HepG2 (cell line): ENCODE data around the gene DRC3. TPM values are rescaled to one million over a fixed set of nuclear protein-coding genes. Genes with fewer than 3 reads are reported as not detected.

Experiments used
- AKAP8 ChIP-seq: sonication (generic); formaldehyde crosslinking; IDR thresholded peaks from 2 replicates; pipeline ENCODE4 v1.5.1; 2020; ENCODE audit warnings: mild to moderate bottlenecking, missing genetic modification reagents
- ATF2 ChIP-seq: sonication (generic); formaldehyde crosslinking; IDR thresholded peaks from 2 replicates; pipeline ENCODE4 v1.4.0; 2020; ENCODE audit warnings: missing genetic modification reagents
- EEA1 ChIP-seq: sonication (generic); formaldehyde crosslinking; IDR thresholded peaks from 2 replicates; pipeline ENCODE4 v1.5.1; 2020; ENCODE audit warnings: mild to moderate bottlenecking, missing genetic modification reagents, borderline replicate concordance
- EED ChIP-seq: sonication (generic); formaldehyde crosslinking; IDR thresholded peaks from 2 replicates; pipeline ENCODE4 v1.5.0; 2020; ENCODE audit warnings: mild to moderate bottlenecking, missing genetic modification reagents
- FOXC1 ChIP-seq: sonication (generic); formaldehyde crosslinking; IDR thresholded peaks from 2 replicates; pipeline ENCODE4 v1.8.0; 2022; ENCODE audit warnings: mild to moderate bottlenecking, missing genetic modification reagents, borderline replicate concordance
- MEIS1 ChIP-seq: sonication (generic); formaldehyde crosslinking; IDR thresholded peaks from 2 replicates; pipeline ENCODE4 v1.9.0; 2021; ENCODE audit warnings: mild to moderate bottlenecking, missing genetic modification reagents, moderate library complexity, borderline replicate concordance
- NFAT5 ChIP-seq: sonication (generic); formaldehyde crosslinking; IDR thresholded peaks from 2 replicates; pipeline ENCODE4 v1.4.0; 2020; ENCODE audit warnings: missing genetic modification reagents
- SOX13 ChIP-seq, 3 experiments: fragments of 450-650 bp in 1 of 3; sonication (generic) in 1 of 3; formaldehyde crosslinking in 1 of 3; IDR thresholded peaks in 2 of 3; conservative IDR thresholded peaks in 1 of 3; 2 replicates each; pipeline versions ENCODE4 v1.5.0 to v1.6.1; 2016 to 2020; ENCODE audit warnings: antibody characterized with exemption in 1 of 3, mild to moderate bottlenecking in 1 of 3, missing compliant biosample characterization in 1 of 3, missing genetic modification reagents in 1 of 3, moderate library complexity in 1 of 3
- THAP7 ChIP-seq: sonication (generic); formaldehyde crosslinking; IDR thresholded peaks from 2 replicates; pipeline ENCODE4 v1.8.1; 2023; ENCODE audit warnings: mild to moderate bottlenecking, missing genetic modification reagents
- ZFP36 ChIP-seq: fragments of 150-350 bp; IDR thresholded peaks from 2 replicates; pipeline ENCODE4 v1.6.1; 2018; ENCODE audit warnings: borderline replicate concordance, low read length, low read depth; ENCODE audit not compliant: partially characterized antibody
- ZMAT3 ChIP-seq: sonication (generic); formaldehyde crosslinking; conservative IDR thresholded peaks from 2 replicates; pipeline ENCODE4 v1.7.0; 2021; ENCODE audit warnings: missing genetic modification reagents
- ZNF260 ChIP-seq: sonication (generic); formaldehyde crosslinking; IDR thresholded peaks from 2 replicates; pipeline ENCODE4 v1.4.0; 2020; ENCODE audit warnings: missing genetic modification reagents, low read depth, mild to moderate bottlenecking, borderline replicate concordance
- ZNF331 ChIP-seq: sonication (generic); formaldehyde crosslinking; IDR thresholded peaks from 2 replicates; pipeline ENCODE4 v1.4.0; 2020; ENCODE audit warnings: missing genetic modification reagents
- ZNF543 ChIP-seq: sonication (generic); formaldehyde crosslinking; IDR thresholded peaks from 2 replicates; pipeline ENCODE4 v1.4.0; 2020; ENCODE audit warnings: mild to moderate bottlenecking, missing genetic modification reagents
- ZNF564 ChIP-seq: sonication (generic); formaldehyde crosslinking; IDR thresholded peaks from 2 replicates; pipeline ENCODE4 v1.8.1; 2023; ENCODE audit warnings: mild to moderate bottlenecking, missing genetic modification reagents
- ZSCAN20 ChIP-seq: sonication (generic); formaldehyde crosslinking; IDR thresholded peaks from 2 replicates; pipeline ENCODE4 v1.4.0; 2020; ENCODE audit warnings: missing genetic modification reagents, mild to moderate bottlenecking, borderline replicate concordance
- ZSCAN31 ChIP-seq: sonication (generic); formaldehyde crosslinking; IDR thresholded peaks from 2 replicates; pipeline ENCODE4 v1.5.0; 2020; ENCODE audit warnings: low read depth, mild to moderate bottlenecking, missing genetic modification reagents
- ZUFSP ChIP-seq: sonication (generic); formaldehyde crosslinking; IDR thresholded peaks from 2 replicates; pipeline ENCODE4 v1.9.0; 2021; ENCODE audit warnings: missing genetic modification reagents, mild to moderate bottlenecking, borderline replicate concordance
- polyA plus RNA-seq, 8 experiments: library from polyadenylated mRNA; depleted of rRNA in 3 of 8; stranded (reverse) in 7 of 8; unstranded in 1 of 8; fragments of >200 nt; fragmentation: Illumina TruSeq in 4 of 8; extraction: Trizol in 4 of 8; gene quantifications; 2 replicates each; pipeline versions ENCODE4 v1.2.1 to v1.2.3, GENCODE V29; 2011 to 2016; ENCODE audit warnings: low read depth in 4 of 8, missing spikeins in 1 of 8, mixed read lengths in 1 of 8; ENCODE audit not compliant: insufficient read depth in 1 of 8
- total RNA-seq, 5 experiments: library from RNA; depleted of rRNA; stranded (reverse); fragments of >200 nt; fragmentation: Illumina TruSeq; extraction: Trizol; gene quantifications; 2 replicates each; pipeline ENCODE4 v1.2.3, GENCODE V29; 2016; ENCODE audit warnings: low read depth in 1 of 5

Gene DRC3
- total and polyA plus RNA-seq, 2 of the 13 experiments (the other 11 are each of a cell fraction or from before 2014, with no cell fraction given), result 0.53 to 0.87 TPM

- TF ChIP-seq ZNF564 (CRISPR knock-in tag), result no peak
- TF ChIP-seq AKAP8 (CRISPR knock-in tag), result peak; percentile 65; the same call in 1 of the 2 replicates
- TF ChIP-seq ZSCAN31, result no peak
- 0 out of 2 replicates have a peak, but pooled peaks have one; percentile 60 for TF ChIP-seq ATF2 (CRISPR knock-in tag)
- TF ChIP-seq ZNF260 (CRISPR knock-in tag), result no peak
- TF ChIP-seq ZMAT3, result peak; percentile 68
- peak; percentile 71 for TF ChIP-seq ZNF331
- no peak for TF ChIP-seq EEA1 (CRISPR knock-in tag)
- TF ChIP-seq SOX13 (IDR thresholded peaks at IDR 0.05), result no peak
- TF ChIP-seq SOX13 (CRISPR knock-in tag; conservative IDR thresholded peaks at IDR 0.05 in 1 of 2, IDR thresholded peaks at IDR 0.05 in 1 of 2), result peak in 1 of 2 experiments; percentile 49; a peak in 1 of 4 replicates
- TF ChIP-seq THAP7 (CRISPR knock-in tag), result no peak
- no peak for TF ChIP-seq ZSCAN20 (CRISPR knock-in tag)
- no peak for TF ChIP-seq ZUFSP (CRISPR knock-in tag)
- TF ChIP-seq FOXC1 (CRISPR knock-in tag), result peak; percentile 72; the same call in 1 of the 2 replicates
- peak; percentile 69; the same call in 1 of the 2 replicates for TF ChIP-seq MEIS1 (CRISPR knock-in tag)
- no peak for TF ChIP-seq EED (CRISPR knock-in tag)
- TF ChIP-seq ZNF543, result no peak
- no peak for TF ChIP-seq ZFP36
- TF ChIP-seq NFAT5 (CRISPR knock-in tag), result no peak
Observed at GRCh38 chr17:18038861-18039534, 66.3 kb downstream of the DRC3 start, which contains the start of the genes ATPAF2 and GID4 (continued).
